GM23338 (cell line): ENCODE measurements around the gene OR3A1.

ENCODE experiments used
- CREB1 ChIP-seq: fragments of 250-450 bp; sonication (Bioruptor Pico); IDR thresholded peaks from 2 replicates; pipeline ENCODE4 v1.5.0; 2020; ENCODE audit warnings: low read depth, mild to moderate bottlenecking, moderate library complexity
- CTCF ChIP-seq, 2 experiments: fragments of 200-600 bp in 1 of 2; sonication (generic) in 1 of 2; conservative IDR thresholded peaks; 2 replicates each; pipeline versions ENCODE4 v1.5.1 to v1.6.1; 2016 to 2017; ENCODE audit warnings: antibody characterized with exemption in 2 of 2, low read depth in 2 of 2, mild to moderate bottlenecking in 2 of 2, moderate library complexity in 1 of 2
- EZH2 ChIP-seq: fragments of 200-600 bp; sonication (generic); IDR thresholded peaks from one replicate; pipeline ENCODE4 v1.8.0; 2017; ENCODE audit warnings: antibody characterized with exemption, mild to moderate bottlenecking, low read depth; ENCODE audit not compliant: unreplicated experiment
- EZH2phosphoT487 ChIP-seq: fragments of 200-600 bp; sonication (generic); IDR thresholded peaks from one replicate; pipeline ENCODE4 v1.8.1; 2018; ENCODE audit warnings: antibody characterized with exemption; ENCODE audit not compliant: unreplicated experiment
- JUNB ChIP-seq: IDR thresholded peaks from one replicate; pipeline ENCODE4 v1.6.1; 2016; ENCODE audit warnings: antibody characterized with exemption; ENCODE audit not compliant: unreplicated experiment
- NANOG ChIP-seq: IDR thresholded peaks from 2 replicates; pipeline ENCODE4 v1.6.1; 2016; ENCODE audit warnings: antibody characterized with exemption, borderline replicate concordance
- POLR2AphosphoS5 ChIP-seq: IDR thresholded peaks from 2 replicates; pipeline ENCODE4 v1.6.1; 2016; ENCODE audit warnings: antibody characterized with exemption, low read depth
- REST ChIP-seq: IDR thresholded peaks from one replicate; pipeline ENCODE4 v1.6.1; 2018; ENCODE audit warnings: antibody characterized with exemption; ENCODE audit not compliant: unreplicated experiment
- STAT1 ChIP-seq: IDR thresholded peaks from one replicate; pipeline ENCODE4 v1.6.1; 2016; ENCODE audit warnings: antibody characterized with exemption; ENCODE audit not compliant: unreplicated experiment
- ZNF114 ChIP-seq: fragments of 250-450 bp; sonication (Bioruptor Pico); IDR thresholded peaks from 2 replicates; pipeline ENCODE4 v1.5.0; 2020; ENCODE audit warnings: mild to moderate bottlenecking, moderate library complexity
- ZNF462 ChIP-seq: fragments of 250-450 bp; sonication (Bioruptor Pico); IDR thresholded peaks from 2 replicates; pipeline ENCODE4 v1.5.0; 2020; ENCODE audit warnings: mild to moderate bottlenecking, moderate library complexity

- TF ChIP-seq CTCF (conservative IDR thresholded peaks at IDR 0.05; ENCODE audit: low read depth in 2 of 2) (no peak), STAT1 (no peak), EZH2 (no peak), EZH2phosphoT487 (no peak), POLR2AphosphoS5 (no peak), ZNF462 (CRISPR knock-in tag) (no peak), REST (no peak), ZNF114 (no peak), CREB1 (no peak), JUNB (no peak), NANOG (no peak)
Measured at GRCh38 chr17:3260600-3260999, 37.6 kb downstream of the OR3A1 start.
